ENCODE results near the gene TAF4.
"Not testable (repeated sequence)": the region's sequence is repeated elsewhere in the genome, so short reads cannot be mapped to it uniquely, and the experiment has no call there.

The TAF4 gene

GRCh38 chr20:61949363-61949713 is 116.3 kb downstream of the TAF4 start:
- DNase-seq (ENCODE audit: low read depth in 2 of 2): no peak

GRCh38 chr20:61948586-61949362 is 116.9 kb downstream of the TAF4 start:
- no peak for DNase-seq (ENCODE audit: low read depth in 2 of 2)

- not testable (repeated sequence) for DNase-seq (ENCODE audit: low read depth in 2 of 2)
These were observed 117.6 kb downstream of the TAF4 start for GRCh38 chr20:61948056-61948455.

- not testable (repeated sequence) for DNase-seq (ENCODE audit: low read depth in 2 of 2)
These were observed 120.2 kb downstream of the TAF4 start for GRCh38 chr20:61945495-61945894.

- not testable (repeated sequence) for DNase-seq (ENCODE audit: low read depth in 2 of 2)
These were observed 120.7 kb downstream of the TAF4 start for GRCh38 chr20:61944967-61945366.

GRCh38 chr20:61942526-61942925 is 123.2 kb downstream of the TAF4 start:
- no peak for DNase-seq (ENCODE audit: low read depth in 2 of 2)

- no peak for DNase-seq (ENCODE audit: low read depth in 2 of 2)
These were observed 123.8 kb downstream of the TAF4 start for GRCh38 chr20:61941721-61942405.

GRCh38 chr20:61940976-61941720 is 124.5 kb downstream of the TAF4 start:
- no peak for DNase-seq (ENCODE audit: low read depth in 2 of 2)

- no peak for DNase-seq (ENCODE audit: low read depth in 2 of 2)
These were observed 125.2 kb downstream of the TAF4 start for GRCh38 chr20:61940491-61940890.

GRCh38 chr20:61939691-61940360 is 125.9 kb downstream of the TAF4 start:
- DNase-seq (ENCODE audit: low read depth in 2 of 2): no peak

GRCh38 chr20:61938839-61939690 is 126.6 kb downstream of the TAF4 start:
- DNase-seq (ENCODE audit: low read depth in 2 of 2): no peak

GRCh38 chr20:61937963-61938838 is 127.5 kb downstream of the TAF4 start:
- DNase-seq (ENCODE audit: low read depth in 2 of 2): no peak

- DNase-seq (ENCODE audit: low read depth in 2 of 2): no peak
These were observed 128.3 kb downstream of the TAF4 start for GRCh38 chr20:61937146-61937962.

GRCh38 chr20:61936701-61937131 is 129.0 kb downstream of the TAF4 start:
- no peak for DNase-seq (ENCODE audit: low read depth in 2 of 2)

GRCh38 chr20:61935926-61936700 is 129.6 kb downstream of the TAF4 start:
- DNase-seq (ENCODE audit: low read depth in 2 of 2): no peak

- DNase-seq (ENCODE audit: low read depth in 2 of 2): no peak
These were observed 130.8 kb downstream of the TAF4 start for GRCh38 chr20:61934716-61935530.

- no peak for DNase-seq (ENCODE audit: low read depth in 2 of 2)
These were observed 131.5 kb downstream of the TAF4 start for GRCh38 chr20:61933951-61934715.

Measured in stimulated activated CD8-positive, alpha-beta memory T cell treated with anti-CD3 and anti-CD28 coated beads, Interleukin-2, amount 100 ng/mL, for 48 hours (primary cell).